ENCODE results near the gene RAB31.

DNA sequence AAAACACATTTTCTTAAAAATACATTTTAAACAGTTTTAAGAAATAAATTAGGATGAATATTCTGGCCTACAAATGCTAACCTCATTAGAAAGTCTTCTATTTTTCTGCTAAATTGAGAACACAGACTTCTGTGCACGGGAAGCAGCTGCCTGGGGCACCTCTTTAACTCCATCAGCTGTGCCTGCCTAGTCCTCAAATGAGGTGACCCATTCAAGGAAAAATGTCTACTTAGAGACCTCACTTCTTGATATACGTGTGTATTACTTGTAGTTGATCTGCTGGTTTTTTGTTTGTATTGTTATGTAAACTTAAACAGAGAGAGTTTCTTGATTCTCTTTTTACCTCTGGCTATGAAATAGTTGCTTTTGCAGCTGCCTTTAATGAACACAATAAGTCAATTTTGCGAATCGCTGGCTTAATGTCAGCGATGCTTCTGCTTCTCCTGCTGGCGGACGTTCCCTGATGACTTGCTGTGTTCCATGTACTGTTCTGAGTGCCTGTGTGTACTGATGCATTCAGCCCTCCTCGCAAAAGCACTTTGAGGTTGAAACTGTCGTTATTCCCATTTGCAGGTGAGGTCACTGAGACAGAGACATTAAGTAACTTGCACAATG, 88.9 kb downstream of the RAB31 start:
- TF ChIP-seq, protein P1, sequence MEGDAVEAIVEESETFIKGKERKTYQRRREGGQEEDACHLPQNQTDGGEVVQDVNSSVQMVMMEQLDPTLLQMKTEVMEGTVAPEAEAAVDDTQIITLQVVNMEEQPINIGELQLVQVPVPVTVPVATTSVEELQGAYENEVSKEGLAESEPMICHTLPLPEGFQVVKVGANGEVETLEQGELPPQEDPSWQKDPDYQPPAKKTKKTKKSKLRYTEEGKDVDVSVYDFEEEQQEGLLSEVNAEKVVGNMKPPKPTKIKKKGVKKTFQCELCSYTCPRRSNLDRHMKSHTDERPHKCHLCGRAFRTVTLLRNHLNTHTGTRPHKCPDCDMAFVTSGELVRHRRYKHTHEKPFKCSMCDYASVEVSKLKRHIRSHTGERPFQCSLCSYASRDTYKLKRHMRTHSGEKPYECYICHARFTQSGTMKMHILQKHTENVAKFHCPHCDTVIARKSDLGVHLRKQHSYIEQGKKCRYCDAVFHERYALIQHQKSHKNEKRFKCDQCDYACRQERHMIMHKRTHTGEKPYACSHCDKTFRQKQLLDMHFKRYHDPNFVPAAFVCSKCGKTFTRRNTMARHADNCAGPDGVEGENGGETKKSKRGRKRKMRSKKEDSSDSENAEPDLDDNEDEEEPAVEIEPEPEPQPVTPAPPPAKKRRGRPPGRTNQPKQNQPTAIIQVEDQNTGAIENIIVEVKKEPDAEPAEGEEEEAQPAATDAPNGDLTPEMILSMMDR (IDR thresholded peaks at IDR 0.05), result no peak
- TF ChIP-seq POLR2AphosphoS5 (IDR thresholded peaks at IDR 0.05), result no peak

All from breast epithelium (tissue), 3 donors.